ENCODE measurements around the gene TCEA2.
A peak's percentile ranks its signal among the peaks of the same experiment; 100 is the strongest.

The TCEA2 gene

GRCh38 chr20:64079273-64080012 lies 16.4 kb downstream of the TCEA2 start, which contains the start of gene RGS19:
Gene RGS19, minus strand, starts transcription at chr20:64079518. Its CDS starts 2,632 bp downstream, at chr20:64076886.
- Histone ChIP-seq H3K4me3 (ENCODE audit: low read depth, low read length) (peak within 1 kb of the TSS; percentile 73), H3K4me2 (ENCODE audit: low read length) (peak within 1 kb of the TSS; percentile 96), H3K79me2 (no peaks in the 10 kb centered on the region), H3K27ac (peak within 1 kb of the TSS; percentile 33), H3K36me3 (ENCODE audit: control insufficient read depth, insufficient read depth, low read length) (no peaks in the 10 kb centered on the region), H2AFZ (peak within 1 kb of the TSS; percentile 86), H3K27me3 (ENCODE audit: control insufficient read depth, insufficient read depth, low read length) (no peaks in the 10 kb centered on the region), H3K9me3 (ENCODE audit: control insufficient read depth, low read length) (no peaks in the 10 kb centered on the region), H3K9ac (peak within 1 kb of the TSS; percentile 67), H3K4me1 (peaks cover 24% of the 10 kb centered on the region)
- no peak for TF ChIP-seq CTCF (IDR thresholded peaks at IDR 0.05)

- H3K27me3 ChIP-seq (ENCODE audit: control insufficient read depth, insufficient read depth, low read length) = no peaks in the 10 kb centered on the region
- peak within 1 kb of the TSS; percentile 96 for H3K4me2 ChIP-seq (ENCODE audit: low read length)
- TF ChIP-seq CTCF (IDR thresholded peaks at IDR 0.05) = no peak
- peak within 1 kb of the TSS; percentile 86 for H2AFZ ChIP-seq
- H3K4me3 ChIP-seq (ENCODE audit: low read depth, low read length) = peak within 1 kb of the TSS; percentile 73
- H3K9me3 ChIP-seq (ENCODE audit: control insufficient read depth, low read length) = no peaks in the 10 kb centered on the region
- H3K4me1 ChIP-seq = peaks cover 25% of the 10 kb centered on the region
- peak within 1 kb of the TSS; percentile 33 for H3K27ac ChIP-seq
- no peaks in the 10 kb centered on the region for H3K79me2 ChIP-seq
- peak within 1 kb of the TSS; percentile 67 for H3K9ac ChIP-seq
- H3K36me3 ChIP-seq (ENCODE audit: control insufficient read depth, insufficient read depth, low read length) = no peaks in the 10 kb centered on the region
Measured at GRCh38 chr20:64080013-64080812, 17.2 kb downstream of the TCEA2 start, which contains the start of gene OPRL1. Gene OPRL1, plus strand, starts transcription at chr20:64080082. Its CDS starts 12,639 bp downstream, at chr20:64092721.

GRCh38 chr20:64080813-64081623 lies 18.0 kb downstream of the TCEA2 start:
- Histone ChIP-seq H3K27ac (peak overlapping the region; percentile 17), H3K9ac (no peak overlapping the region), H3K27me3 (ENCODE audit: control insufficient read depth, insufficient read depth, low read length) (no peaks in the 10 kb centered on the region), H3K9me3 (ENCODE audit: control insufficient read depth, low read length) (no peaks in the 10 kb centered on the region), H3K79me2 (no peaks in the 10 kb centered on the region), H3K4me3 (ENCODE audit: low read depth, low read length) (no peak overlapping the region), H3K4me1 (peaks cover 25% of the 10 kb centered on the region), H3K36me3 (ENCODE audit: control insufficient read depth, insufficient read depth, low read length) (no peaks in the 10 kb centered on the region), H3K4me2 (ENCODE audit: low read length) (no peak overlapping the region), H2AFZ (no peak overlapping the region)
- no peak for TF ChIP-seq CTCF (IDR thresholded peaks at IDR 0.05)

GRCh38 chr20:64081624-64081964 lies 18.6 kb downstream of the TCEA2 start:
- H3K27me3 ChIP-seq (ENCODE audit: control insufficient read depth, insufficient read depth, low read length) = no peaks in the 10 kb centered on the region
- no peak for TF ChIP-seq CTCF (IDR thresholded peaks at IDR 0.05)
- no peak overlapping the region for H3K4me3 ChIP-seq (ENCODE audit: low read depth, low read length)
- no peak overlapping the region for H2AFZ ChIP-seq
- H3K4me1 ChIP-seq = peaks cover 25% of the 10 kb centered on the region
- H3K9me3 ChIP-seq (ENCODE audit: control insufficient read depth, low read length) = no peaks in the 10 kb centered on the region
- H3K4me2 ChIP-seq (ENCODE audit: low read length) = no peak overlapping the region
- no peak overlapping the region for H3K27ac ChIP-seq
- no peak overlapping the region for H3K9ac ChIP-seq
- no peaks in the 10 kb centered on the region for H3K79me2 ChIP-seq
- no peaks in the 10 kb centered on the region for H3K36me3 ChIP-seq (ENCODE audit: control insufficient read depth, insufficient read depth, low read length)

All from parathyroid adenoma (tissue), 2 donors.